Stromal cell of bone marrow (primary cell): ENCODE measurements around the gene MOV10L1.
A peak's percentile ranks its signal among the peaks of the same experiment; 100 is the strongest.

ENCODE experiments used
- DNase-seq: peaks from one replicate; pipeline ENCODE4 v3.0.0-alpha.2; 2012; ENCODE audit warnings: low read depth

The MOV10L1 gene

DNA sequence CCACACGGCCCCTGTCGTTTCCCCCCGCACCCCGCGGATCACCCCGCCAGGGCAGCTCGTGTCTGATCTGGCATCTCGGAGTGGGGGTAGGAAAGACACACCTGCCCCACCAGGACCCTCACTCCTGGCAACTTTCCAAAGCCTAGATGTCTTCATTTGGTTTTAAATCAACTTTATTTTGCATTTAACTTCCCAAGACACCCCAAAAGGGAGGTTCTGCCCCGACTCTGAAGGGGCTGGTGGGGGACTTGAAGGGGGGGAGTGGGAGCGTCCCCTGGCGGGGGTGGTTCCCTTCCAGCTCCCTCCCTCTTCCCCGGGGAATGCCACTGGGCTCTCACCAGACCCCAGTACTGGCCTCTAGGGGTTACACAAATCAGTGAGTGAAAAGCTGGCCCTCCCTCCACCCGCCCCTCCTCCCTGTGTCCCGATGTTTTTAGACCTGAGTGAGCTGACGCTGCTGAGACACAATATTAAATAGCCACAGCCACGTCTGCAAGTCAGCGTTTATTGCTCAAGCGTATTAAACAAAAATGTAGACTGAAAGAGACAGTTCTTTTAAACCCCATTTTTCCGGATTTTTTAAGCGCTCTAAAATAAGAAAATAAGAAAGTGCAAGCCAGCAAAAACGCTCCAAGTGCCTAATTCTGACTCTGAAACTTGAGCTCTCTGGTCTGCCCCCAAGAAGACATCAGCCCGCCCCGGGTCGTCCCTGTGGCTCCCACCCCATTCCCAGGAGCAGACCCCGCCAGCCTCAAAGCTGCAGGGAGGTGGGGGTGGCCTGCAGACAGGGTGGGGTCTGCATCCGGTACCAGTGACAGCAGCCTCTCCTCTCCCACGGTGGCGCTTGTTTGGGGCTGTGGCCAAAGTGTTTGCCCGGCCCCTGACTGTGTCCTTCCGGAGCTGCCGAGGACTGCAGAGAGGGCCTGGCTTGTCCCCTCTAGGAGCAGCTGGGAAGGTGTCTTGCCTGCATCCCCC, 30.6 kb upstream of the MOV10L1 start:
- peak; percentile 4 for DNase-seq

DNA sequence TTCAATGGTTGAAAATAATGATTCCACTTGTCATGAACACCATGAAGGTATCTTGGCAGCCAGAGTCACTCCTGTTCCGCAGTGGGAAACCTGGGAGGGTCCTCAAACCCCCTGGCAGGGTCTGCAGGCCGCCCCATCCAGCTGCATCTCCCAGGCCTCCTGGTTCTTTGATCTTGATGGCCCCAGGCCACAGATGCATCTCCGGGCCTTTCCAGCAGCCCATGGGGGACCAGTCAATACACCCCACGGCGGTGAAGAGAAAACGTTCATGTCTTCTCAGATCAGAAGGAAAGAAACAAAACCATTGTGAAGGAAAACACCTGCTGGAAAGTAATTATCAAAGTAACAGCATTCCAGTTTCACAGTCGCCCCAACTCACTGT, 29.9 kb upstream of the MOV10L1 start:
- DNase-seq = no peak

DNA sequence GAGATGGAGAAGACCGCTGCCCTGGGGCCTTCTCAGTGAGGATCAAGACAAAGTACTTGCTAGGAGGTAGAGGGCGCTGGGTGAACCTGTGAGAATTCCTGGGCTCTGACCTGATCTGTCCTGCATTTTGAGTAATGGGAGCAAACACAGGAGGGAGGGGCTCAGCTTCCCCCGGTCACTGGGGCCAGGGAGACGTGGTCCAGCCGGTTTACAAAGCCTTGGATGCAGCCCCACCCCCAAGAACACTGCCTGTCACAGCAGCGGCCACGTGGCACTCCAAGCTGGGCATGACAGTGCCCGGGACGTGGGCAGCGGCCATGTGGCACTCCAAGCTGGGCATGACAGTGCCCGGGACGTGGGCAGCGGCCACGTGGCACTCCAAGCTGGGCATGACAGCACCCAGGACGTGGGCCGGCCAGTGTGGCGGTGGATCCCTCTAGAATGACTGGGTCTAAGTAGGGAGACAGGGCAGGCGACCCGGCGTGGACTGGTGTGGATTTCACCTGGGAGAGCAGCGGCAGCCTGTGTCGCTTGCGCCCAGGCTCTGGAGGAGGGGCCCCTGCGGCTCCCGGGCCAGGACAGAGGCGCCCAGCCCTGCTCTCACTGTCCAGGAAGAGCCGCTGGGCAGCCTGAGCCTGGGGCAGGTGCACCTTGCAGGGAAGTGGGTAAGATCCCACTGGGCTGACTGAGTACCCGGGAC, 29.2 kb upstream of the MOV10L1 start:
- DNase-seq = no peak

DNA sequence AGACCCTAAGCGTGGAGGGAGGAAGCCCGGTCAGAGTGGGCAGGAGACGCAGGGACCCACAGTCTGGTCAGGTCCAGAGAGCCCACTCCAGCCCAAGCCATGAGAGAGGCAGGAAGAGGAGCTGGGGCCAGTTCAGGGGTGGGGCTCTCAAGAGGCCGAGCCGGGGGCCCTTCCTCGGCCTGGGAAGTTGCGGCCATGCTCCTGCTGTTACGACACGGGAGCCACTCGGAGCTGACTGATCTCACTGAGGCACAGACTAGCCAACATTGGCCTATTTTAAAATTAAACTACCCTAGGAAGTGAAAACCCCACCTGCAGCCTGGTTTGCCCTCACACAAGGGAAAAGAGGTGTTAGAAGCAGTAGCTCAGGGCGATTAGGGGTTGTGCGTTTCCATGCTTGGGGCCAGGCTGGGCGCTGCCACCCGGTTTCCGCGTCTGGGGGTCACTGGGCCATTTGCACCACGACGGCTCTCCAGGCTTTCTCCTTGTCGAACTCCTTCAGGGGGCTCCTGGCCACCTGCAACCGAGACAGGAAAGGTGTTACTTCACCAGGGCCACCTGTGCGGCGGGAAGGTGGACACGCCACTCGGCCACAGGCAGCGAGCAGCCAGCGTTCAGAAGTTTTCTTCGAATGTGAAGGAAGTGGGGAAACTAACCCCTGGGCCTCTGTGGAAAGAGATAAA, 28.5 kb upstream of the MOV10L1 start:
- DNase-seq = no peak

DNA sequence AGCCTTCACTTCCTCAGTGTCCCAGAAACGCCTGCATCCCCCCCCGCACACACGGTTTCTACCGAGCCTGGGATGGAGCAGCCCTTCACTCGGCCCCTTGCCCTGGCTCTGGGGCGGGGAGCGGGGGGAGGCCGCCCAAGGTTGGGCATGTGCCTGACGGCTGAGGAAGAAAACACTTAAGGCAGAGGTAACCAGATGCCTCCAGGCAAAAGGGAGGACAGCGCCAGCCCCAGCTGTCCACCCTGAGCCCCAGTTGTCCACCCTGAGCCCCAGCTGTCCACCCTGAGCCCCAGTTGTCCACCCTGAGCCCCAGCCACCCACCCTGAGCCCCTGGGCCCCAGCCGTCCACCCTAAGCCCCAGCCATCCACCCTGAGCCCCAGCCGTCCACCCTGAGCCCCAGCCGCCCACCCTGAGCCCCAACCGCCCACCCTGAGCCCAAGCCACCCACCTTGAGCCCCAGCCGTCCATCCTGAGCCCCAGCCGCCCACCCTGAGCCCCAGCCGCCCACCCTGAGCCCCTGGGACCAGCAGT, 27.9 kb upstream of the MOV10L1 start:
- DNase-seq = no peak

DNA sequence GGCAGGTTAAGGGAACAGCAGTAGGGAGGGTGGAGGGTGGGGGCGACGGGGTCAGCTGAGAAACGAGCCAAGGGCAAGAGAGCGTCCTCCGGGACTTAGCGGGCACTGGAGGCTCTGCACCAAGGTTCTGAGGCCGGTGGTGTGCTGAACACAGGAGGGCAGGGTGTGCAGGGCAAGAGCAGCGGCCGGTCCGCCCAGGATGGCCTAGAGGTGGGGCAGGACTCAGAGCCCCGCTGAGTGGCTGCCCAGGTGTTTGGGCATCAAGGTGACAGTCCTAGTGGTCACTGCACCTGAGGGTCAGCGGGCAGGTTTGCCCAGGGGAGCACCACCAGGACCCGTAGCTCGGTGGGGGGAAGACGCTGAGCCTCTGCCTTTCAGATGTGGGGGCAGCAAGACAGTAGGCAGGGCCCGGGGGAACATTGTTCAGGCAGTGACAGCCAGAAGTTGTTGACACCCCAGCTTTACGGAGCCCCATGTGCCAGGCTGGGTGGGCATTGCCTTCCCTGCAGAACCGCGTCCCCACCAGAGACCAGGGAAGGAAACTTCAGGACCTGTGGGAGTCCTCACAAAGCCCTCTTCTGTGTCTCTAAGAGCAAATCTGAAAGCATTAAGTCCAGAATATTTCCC, 27.2 kb upstream of the MOV10L1 start:
- no peak for DNase-seq

DNA sequence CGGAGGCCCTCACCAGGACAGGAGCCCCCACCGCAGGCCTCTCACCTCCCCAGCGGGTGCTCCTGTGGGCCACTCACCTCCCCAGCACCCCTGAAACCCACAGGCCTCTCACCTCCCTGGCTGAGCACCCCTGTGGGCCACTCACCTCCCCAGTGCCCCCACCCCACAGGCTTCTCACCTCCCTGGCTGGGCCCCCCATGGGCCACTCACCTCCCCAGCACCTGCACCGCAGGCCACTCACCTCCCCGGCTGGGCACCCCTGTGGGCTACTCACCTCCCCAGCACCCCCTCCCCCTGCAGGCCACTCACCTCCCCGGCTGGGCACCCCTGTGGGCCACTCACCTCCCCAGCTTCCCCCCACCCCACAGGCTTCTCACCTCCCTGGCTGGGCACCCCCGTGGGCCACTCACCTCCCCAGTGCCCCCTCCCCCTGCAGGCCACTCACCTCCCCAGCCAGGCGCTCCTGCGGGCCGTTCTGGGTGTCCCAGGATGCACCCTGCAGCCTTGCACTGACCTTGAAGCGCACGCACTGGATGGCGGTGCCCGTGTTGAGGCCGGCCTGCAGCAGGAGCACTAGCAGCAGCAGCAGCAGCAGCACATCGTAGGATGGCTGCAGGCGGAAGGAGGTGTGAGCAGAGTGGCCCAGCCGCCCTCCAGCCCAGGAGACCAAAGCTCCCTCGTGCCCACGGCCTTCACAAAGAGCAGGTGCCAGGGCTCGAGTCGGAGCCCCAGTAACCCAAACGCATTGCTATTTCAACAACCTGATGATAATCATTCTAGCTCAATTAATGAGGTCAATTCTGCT, 26.0 kb upstream of the MOV10L1 start:
- DNase-seq = no peak

DNA sequence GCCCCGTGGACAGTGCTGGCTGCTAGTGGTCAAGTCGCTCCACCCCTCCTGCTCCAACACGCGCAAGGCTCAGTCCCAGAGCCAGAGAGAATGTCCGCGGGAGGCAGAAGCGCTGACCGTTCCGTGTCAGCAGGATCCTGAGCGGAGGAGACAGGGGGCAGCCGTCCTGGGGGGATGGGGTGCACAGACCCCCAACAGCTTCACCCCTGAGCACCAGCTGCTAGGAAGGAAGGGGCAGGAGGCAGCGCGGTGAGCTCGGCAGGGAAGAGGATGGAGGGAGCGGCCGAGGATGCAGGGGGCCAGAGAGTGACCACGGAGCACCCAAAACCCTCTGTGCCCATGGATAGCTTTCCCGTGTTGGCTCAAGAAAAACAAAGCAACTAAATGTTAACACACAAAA, 25.4 kb upstream of the MOV10L1 start:
- DNase-seq = no peak

DNA sequence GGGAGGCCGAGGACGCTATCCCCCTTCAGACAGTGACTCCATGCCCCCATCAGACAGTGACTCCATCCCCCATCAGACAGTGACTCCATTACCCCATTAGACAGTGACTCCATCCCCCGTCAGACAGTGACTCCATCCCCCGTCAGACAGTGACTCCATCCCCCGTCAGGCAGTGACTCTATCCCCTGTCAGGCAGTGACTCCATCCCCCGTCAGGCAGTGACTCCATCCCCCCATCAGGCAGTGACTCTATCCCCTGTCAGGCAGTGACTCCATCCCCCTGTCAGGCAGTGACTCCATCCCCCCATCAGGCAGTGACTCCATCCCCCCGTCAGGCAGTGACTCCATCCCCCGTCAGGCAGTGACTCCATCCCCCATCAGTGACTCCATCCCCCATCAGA, 22.6 kb upstream of the MOV10L1 start:
- no peak for DNase-seq

DNA sequence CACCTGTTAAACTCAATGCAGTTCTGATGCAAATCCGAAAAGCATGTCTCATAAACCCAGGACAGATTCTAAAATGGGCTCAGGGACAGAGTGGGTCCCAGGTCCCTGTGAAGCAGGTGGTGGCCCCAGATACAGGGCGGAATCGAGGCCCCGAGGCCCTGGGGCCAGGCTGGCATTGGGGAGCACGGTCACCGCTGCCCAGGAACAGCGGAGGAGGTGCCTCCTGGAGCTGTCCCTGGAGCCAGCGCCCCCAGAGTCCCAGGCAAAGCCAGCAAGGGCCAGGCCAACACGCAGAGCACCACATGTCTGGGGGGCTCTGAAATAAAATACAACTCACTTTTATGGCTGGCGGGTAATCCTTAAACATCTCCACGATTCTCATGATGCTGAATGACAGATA, 21.7 kb upstream of the MOV10L1 start:
- DNase-seq = no peak

DNA sequence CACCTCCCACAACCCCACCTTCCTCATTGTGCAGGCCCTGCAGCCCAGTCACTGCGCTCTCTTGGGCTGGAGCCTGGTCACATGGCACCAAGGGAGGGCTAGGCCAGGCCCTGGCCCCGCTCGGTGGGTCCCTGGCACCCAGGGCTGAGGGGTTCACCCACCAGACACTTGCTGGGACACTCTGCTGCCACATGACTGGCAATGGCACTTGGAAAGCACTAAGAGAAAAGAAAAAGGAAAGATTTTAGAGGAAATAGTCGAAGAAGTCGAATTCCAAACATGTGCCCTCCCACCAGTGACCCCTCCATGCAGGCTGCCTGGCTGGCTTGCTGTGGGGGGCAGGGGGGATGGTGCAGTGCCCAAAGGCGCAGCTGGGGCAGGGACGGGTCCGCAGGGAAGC, 19.4 kb upstream of the MOV10L1 start:
- no peak for DNase-seq

DNA sequence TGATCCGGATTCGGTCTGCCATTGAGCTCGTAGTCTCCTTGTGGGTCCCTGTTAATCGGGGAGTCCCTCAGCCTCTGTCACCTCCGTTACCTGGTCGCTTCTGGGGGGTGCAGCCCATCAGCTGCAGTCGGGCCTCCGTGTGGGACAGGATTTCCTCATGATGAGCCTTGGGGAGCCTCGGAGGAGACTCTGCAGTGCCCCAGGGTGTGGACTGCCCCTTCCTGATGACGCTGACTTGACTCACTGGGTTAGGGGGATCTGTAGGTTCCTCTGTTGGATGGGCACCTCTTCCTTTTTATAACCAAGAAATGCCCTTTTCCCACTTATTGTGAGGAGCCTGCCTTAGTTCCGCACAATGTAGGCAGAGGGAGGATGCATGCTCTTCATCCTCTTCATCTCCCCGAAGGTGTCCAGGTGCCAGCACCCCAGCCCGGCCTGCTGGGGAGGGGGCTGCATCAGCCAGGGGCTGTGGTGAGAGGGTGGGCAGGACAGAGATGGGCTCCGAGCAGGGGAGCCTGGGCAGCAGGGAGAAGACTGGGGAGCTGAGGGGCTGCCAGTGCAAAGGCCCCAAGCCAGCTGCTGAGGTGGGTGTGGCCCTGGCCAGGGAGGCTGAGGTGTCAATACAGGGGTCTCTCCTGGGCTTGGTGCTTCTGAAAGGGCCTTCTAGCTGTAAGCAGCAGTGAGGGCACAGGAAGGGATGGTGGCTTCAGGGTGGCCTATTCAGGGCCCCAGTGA, 18.2 kb upstream of the MOV10L1 start:
- DNase-seq = no peak

DNA sequence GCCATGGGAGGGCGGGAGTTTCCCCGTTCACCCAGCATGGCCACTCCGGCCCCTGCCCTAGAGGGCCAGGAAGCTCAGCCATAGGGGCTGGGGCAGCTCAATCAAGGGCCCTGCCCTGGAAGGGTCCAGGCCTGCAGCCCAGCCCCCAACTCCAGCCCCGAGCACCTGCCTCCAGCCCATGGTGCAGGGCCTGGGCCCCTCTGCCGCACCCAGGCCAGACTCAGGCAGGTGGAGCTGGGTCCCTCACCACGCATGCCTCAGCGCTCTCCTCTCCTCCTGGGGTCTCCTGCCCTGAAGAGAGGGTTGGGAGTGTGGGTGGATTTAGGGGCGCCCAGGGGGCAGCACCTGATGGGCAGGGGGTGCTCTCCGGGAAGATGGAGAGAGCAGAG, 17.6 kb upstream of the MOV10L1 start:
- DNase-seq = no peak

DNA sequence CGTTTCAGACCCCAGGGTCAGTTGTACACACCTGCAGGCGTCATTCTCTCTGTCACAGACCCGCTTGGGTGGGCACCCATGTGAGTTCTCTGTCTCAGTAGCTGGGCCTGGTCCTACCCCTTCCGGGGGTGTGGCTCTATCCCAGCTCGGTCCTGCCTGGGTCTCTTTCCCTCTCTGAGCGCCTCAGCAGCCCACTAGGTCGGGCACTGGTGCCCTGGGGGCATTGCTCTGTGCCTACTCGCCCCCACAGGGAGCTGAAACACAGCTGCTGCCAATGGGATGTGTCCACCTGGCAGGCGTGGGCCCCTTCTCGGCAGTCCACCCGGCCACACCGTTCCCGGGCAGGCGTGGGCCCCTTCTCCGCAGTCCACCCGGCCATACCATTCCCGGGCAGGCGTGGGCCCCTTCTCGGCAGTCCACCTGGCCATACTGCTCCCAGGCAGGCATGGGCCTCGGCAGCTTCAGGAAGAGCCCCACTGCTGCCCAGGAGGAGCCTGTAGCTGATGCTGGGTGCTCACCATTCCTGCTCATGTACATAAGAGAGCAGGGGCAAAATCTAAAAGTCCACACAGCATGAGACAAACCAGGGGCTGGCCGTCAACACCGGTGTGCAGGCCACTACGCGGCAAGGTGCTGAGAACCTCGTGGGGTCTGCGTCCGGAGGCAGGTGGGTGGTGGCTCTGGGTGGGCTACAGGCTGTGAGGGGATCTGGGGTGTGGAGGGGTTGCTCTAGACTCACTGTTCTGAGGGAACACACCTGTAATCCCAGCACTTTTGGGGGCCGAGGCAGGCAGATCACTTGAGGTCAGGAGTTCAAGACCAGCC, 16.9 kb upstream of the MOV10L1 start:
- DNase-seq = no peak

DNA sequence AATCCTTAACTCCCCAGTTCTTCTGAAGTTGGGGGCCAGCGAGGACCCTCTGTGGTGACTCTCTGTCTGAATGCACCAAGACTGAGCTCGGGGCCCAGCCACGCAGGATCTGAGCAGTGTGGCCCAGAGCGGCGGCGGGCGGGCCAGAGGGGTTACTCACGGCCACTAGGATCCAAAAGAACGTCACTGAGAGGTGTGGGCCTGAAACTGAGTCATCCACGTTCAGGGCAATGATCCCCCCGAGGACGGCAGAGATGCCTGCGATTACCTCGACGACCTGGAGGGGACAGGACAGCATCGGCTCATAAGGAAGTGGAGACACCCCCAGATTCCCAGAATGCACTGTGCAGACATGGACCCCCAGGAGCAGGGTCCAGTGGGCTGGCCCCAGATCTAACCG, 15.8 kb upstream of the MOV10L1 start:
- DNase-seq = peak; percentile 9

DNA sequence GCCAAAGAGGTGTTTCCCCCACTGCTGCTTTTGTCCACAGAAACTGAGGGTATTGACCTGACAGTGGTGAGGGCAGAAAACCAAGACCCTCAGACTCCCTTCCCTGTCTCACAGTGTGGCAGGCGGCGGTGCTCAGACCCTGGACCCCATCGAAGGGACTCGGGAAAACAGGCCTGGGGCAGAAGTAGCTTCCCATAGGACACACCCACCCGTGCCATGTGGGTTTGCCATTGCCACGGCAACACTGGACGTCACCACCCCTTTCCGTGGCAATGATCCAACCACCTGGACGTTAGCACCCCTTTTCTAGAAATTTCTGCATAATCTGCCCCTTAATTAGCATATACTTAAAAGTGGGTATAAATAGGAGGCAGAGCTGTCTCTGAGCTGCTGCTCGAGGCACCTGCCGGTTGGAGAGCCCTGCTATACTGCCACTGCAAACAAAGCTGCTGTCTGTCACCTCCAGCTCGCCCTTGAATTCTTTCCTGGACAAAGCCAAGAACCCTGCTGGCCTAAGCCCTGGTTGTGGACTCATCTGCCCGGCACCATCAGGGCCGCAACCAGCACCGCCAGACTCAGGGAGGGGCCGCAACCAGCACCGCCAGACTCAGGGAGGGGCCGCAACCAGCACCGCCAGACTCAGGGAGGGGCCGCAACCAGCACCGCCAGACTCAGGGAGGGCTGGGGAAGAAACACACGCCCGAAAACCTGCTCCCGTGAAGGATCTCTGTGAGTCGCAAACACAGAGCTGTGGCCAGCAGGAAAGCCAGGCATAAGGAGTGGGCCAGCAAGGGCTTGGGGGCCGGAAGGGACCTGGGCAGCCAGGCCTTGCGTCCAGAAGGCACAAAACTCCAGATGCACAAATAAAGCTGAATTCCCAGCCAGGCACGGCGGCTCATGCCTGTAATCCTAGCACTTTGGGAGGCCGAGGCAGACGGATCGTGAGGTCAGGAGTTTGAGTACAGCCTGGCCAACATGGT, 15.0 kb upstream of the MOV10L1 start:
- DNase-seq = no peak

DNA sequence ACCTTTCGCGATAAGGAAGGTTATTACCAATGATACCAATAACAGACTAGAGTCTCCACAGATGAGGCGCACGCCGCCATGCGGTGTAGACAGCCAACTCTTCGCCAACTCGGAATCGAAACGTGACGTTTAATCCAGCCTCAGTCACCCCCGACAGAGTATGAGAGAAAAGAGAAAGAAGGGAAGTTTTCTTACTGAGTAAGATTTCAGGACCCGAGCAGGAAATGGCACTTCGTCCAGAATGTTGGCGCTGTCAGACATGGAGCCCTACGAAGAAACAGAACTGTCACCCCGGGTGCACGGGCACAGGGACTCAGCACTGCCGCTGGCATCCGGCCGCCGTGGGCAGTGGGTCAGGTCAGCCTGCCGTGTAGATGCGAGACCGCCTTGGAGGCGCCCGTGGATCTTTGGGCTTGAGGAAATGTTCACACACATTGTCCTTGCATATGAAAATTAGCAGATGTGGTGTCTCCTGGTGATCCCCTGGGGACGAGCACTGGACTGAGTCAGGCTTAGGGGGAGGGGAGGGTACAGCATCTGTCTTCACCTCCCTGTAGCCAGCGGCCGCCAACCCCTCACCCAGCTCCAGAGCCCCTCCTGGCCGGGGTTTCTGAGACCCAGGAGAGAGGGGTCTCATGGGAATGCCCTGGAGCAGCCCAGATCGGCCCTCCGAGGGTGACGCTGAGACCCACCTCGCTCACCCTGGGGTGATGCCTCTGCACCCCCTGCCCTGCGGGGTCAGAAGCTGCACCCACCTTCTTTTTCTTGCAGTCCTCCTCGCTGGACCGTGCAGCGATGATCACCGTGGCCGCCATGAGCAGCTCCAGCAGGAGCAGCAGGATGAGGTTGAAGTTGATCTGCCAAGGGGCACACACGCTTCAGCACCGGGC, 12.9 kb upstream of the MOV10L1 start:
- no peak for DNase-seq
